Measurements from ENCODE around the gene ACTN4. TPM values are rescaled to one million over a fixed set of nuclear protein-coding genes. Genes with fewer than 3 reads are reported as not detected.

ACTN4 gene
- total RNA-seq (2012; rRNA removed): 614 and 659 TPM in 2 replicates
- 497 and 541 TPM in 2 replicates for polyA plus RNA-seq (2012; rRNA removed)
- 291 and 549 TPM in 2 replicates for polyA plus RNA-seq (2012; cell fraction: cytosol; rRNA removed)
- polyA plus RNA-seq (2012; cell fraction: nucleus; rRNA removed; ENCODE audit: low replicate concordance): 608 and 1,383 TPM in 2 replicates
- Bru-seq, nascent RNA: percentile 97 among the genes with signal in this experiment
- BruChase-seq, experiment 1, labeled RNA remaining after a 6-hour chase: percentile 97 among the genes with signal in this experiment
- BruChase-seq, experiment 2, labeled RNA remaining after a 2-hour chase: percentile 94 among the genes with signal in this experiment
- long read RNA-seq, full-length matches to known transcripts: 7 of 54 reads
- long read RNA-seq, partial matches to known transcripts: 6 of 54 reads
- long read RNA-seq, other reads (novel, unspliced or antisense): 41 of 54 reads

GRCh38 chr19:38647368-38647965 is at the start of gene ACTN4:
Gene ACTN4, plus strand, starts transcription at chr19:38647649. Its CDS starts 97 bp downstream, at chr19:38647746.
- Histone ChIP-seq H3K23ac (ENCODE audit: low read depth, low read length) (peak within 1 kb of the TSS; percentile 97), H4K91ac (ENCODE audit: insufficient read depth, low read depth, low read length) (peak within 1 kb of the TSS; percentile 71), H4K20me1 (ENCODE audit: insufficient read depth, low read length) (peaks cover 46% of the 10 kb centered on the region), H2AK9ac (replicated peaks; ENCODE audit: low read depth, low read length, poor library complexity) (peak within 1 kb of the TSS; percentile 99), H4K8ac (ENCODE audit: low read depth in 2 of 2, low read length in 2 of 2) (peak within 1 kb of the TSS; percentile 87 to 91), H2BK20ac (ENCODE audit: low read depth, low read length) (0 out of 2 replicates have a peak within 1 kb of the TSS, but pooled peaks have one; percentile 9), H3K4ac (ENCODE audit: low read depth, low read length) (peak within 1 kb of the TSS; percentile 83), H3K56ac (ENCODE audit: extremely low read depth, insufficient read depth, low read length) (peak within 1 kb of the TSS; percentile 97), H2AK5ac (ENCODE audit: low read depth, low read length) (peak within 1 kb of the TSS; percentile 97), H4K5ac (ENCODE audit: low read depth, low read length) (peak within 1 kb of the TSS; percentile 62), H2AFZ (replicated peaks; ENCODE audit: low read length, poor library complexity) (peak within 1 kb of the TSS; percentile 89), H2BK120ac (ENCODE audit: low read depth, low read length) (peak within 1 kb of the TSS; percentile 74), H3K79me1 (ENCODE audit: low read depth in 1 of 2, low read length in 2 of 2) (peaks cover 0 to 15% of the 10 kb centered on the region in 2 experiments; a peak in 2 of 4 replicates), H3K9ac (ENCODE audit: low read depth, low read length) (peak within 1 kb of the TSS; percentile 100), H3K36me3 (ENCODE audit: control insufficient read depth, insufficient read depth, low read length) (0 out of 2 replicates have a peak, but pooled peaks cover 1% of the 10 kb centered on the region), H3K18ac (ENCODE audit: low read depth, low read length) (peak within 1 kb of the TSS; percentile 85), H3K27ac (ENCODE audit: insufficient read depth, low read length) (peak within 1 kb of the TSS; percentile 91), H3K14ac (replicated peaks; ENCODE audit: low read depth, low read length) (peak within 1 kb of the TSS; percentile 93), H3K9me3 (ENCODE audit: control insufficient read depth, insufficient read depth, low read length) (no peaks in the 10 kb centered on the region), H2BK5ac (ENCODE audit: low read depth, low read length, poor library complexity, severe bottlenecking) (peak within 1 kb of the TSS; percentile 93), H2BK15ac (ENCODE audit: low read depth, low read length) (peak within 1 kb of the TSS; percentile 86; the same call in 1 of the 3 replicates), H3K9me1 (ENCODE audit: insufficient read depth, low read length) (peaks cover 13% of the 10 kb centered on the region), H3K4me1 (ENCODE audit: control insufficient read depth, insufficient read depth, low read length) (peaks cover 21% of the 10 kb centered on the region), H3K27me3 (ENCODE audit: control insufficient read depth, insufficient read depth, low read length) (no peaks in the 10 kb centered on the region), H3K4me2 (ENCODE audit: low read depth, low read length) (peak within 1 kb of the TSS; percentile 100), H3K4me3 (ENCODE audit: insufficient read depth, low read depth, low read length) (peak within 1 kb of the TSS; percentile 80)
- in situ Hi-C loops (cut with MboI; ENCODE audit: low sequenced_read_pairs): loop anchor here (25.0 kb wide), 1 partner anchor 410 kb away; no protein-coding TSS in a partner anchor
- intact Hi-C loops (cut with micrococcal nuclease): loop anchor here (5.0 kb wide), 1 partner anchor 285 kb away; the partner anchor contains the start of genes MRPS12 and SARS2
- DNase-seq (peak; percentile 94), ATAC-seq (ENCODE audit: low read depth) (peak; percentile 87)
- 1% methylated on average over 52 of the region's 77 CpGs; no CpG with 5 or more reads in 1 of the 2 experiments for WGBS, 2 experiments (ENCODE audit: extremely low coverage in 2 of 2, insufficient read length in 1 of 2)
- dilution Hi-C loops (cut with HindIII; ENCODE audit: low sequenced_read_pairs, unreplicated experiment): no loop called here
- BruUV-seq (replicated peaks): no TSS peak
- ChIA-PET CTCF (interaction anchor here (0.6 to 1.2 kb wide), 2 partner anchors 13 to 160 kb away, joined by 4 to 5 read pairs; no protein-coding TSS in a partner anchor), POLR2A (ENCODE audit: unreplicated experiment) (interaction anchor here (1.0 kb wide), 2 partner anchors 65 to 202 kb away, joined by 3 to 4 read pairs; no protein-coding TSS in a partner anchor)
- TF ChIP-seq CTCF (conservative IDR thresholded peaks at IDR 0.05; ENCODE audit: low read depth, low read length) (no peak), MAFK (IDR thresholded peaks at IDR 0.05; ENCODE audit: low read depth, low read length) (no peak), NFE2L2 (IDR thresholded peaks at IDR 0.05; ENCODE audit: low read depth, low read length) (no peak), RAD21 (IDR thresholded peaks at IDR 0.05; ENCODE audit: low read length) (peak; percentile 16; the same call in 1 of the 2 replicates), ELK1 (IDR thresholded peaks at IDR 0.05; ENCODE audit: borderline replicate concordance, low read depth, low read length) (no peak), RFX5 (IDR thresholded peaks at IDR 0.05; ENCODE audit: low read depth, low read length) (no peak), CHD1 (IDR thresholded peaks at IDR 0.05; ENCODE audit: low read depth, low read length) (peak; percentile 27; the same call in 1 of the 2 replicates), BHLHE40 (IDR thresholded peaks at IDR 0.05; ENCODE audit: low read depth, low read length) (no peak), RCOR1 (IDR thresholded peaks at IDR 0.05; ENCODE audit: insufficient replicate concordance, low read length) (no peak), MXI1 (IDR thresholded peaks at IDR 0.05; ENCODE audit: borderline replicate concordance, low read depth, low read length) (peak; percentile 93), POLR2A (IDR thresholded peaks at IDR 0.05; ENCODE audit: low read depth, low read length) (peak; percentile 98), CEBPB (IDR thresholded peaks at IDR 0.05; ENCODE audit: low read depth, low read length) (no peak), FOS (IDR thresholded peaks at IDR 0.05; ENCODE audit: low read depth, low read length) (peak; percentile 51; the same call in 1 of the 2 replicates)

Measured in IMR-90 (cell line).